GM10248 (cell line): ENCODE data around the gene ACAP1.

Source experiments
- CTCF ChIA-PET: fragments of 300-600 bp; sonication (Branson Sonifier 250); formaldehyde crosslinking; extraction: SDS; loops from one replicate; lab custom pipeline; 2021; ENCODE audit warnings: antibody characterized with exemption; lab: Yijun Ruan, JAX
- POLR2A ChIA-PET: fragments of 350-650 bp; sonication (Branson Sonifier 250); formaldehyde crosslinking; extraction: SDS; loops from one replicate; lab custom pipeline; 2020; ENCODE audit warnings: antibody characterized with exemption; lab: Yijun Ruan, JAX
- DNase-seq: peaks from one replicate; pipeline ENCODE4 v3.0.0; 2012; ENCODE audit errors: extremely low spot score
- CTCF ChIP-seq: IDR thresholded peaks from 2 replicates; pipeline ENCODE4 v1.5.1; 2012; ENCODE audit warnings: mild to moderate bottlenecking, low read depth; ENCODE audit errors: extremely low read depth, missing control alignments, control extremely low read depth

The ACAP1 gene

GRCh38 chr17:7352910-7353635 lies 16.7 kb downstream of the ACAP1 start:
- ChIA-PET CTCF (interaction anchor here (0.7 to 8.1 kb wide), 10 partner anchors 15 to 225 kb away, joined by 3 to 62 read pairs (median 5); partner anchors contain the start of genes ACAP1, SENP3 and TNFSF13), POLR2A (interaction anchor here (0.5 to 0.8 kb wide), 2 partner anchors 16 to 47 kb away, joined by 3 to 4 read pairs; partner anchors contain the start of gene ACAP1)
- DNase-seq, result no peak
- TF ChIP-seq CTCF, result no peak

DNA sequence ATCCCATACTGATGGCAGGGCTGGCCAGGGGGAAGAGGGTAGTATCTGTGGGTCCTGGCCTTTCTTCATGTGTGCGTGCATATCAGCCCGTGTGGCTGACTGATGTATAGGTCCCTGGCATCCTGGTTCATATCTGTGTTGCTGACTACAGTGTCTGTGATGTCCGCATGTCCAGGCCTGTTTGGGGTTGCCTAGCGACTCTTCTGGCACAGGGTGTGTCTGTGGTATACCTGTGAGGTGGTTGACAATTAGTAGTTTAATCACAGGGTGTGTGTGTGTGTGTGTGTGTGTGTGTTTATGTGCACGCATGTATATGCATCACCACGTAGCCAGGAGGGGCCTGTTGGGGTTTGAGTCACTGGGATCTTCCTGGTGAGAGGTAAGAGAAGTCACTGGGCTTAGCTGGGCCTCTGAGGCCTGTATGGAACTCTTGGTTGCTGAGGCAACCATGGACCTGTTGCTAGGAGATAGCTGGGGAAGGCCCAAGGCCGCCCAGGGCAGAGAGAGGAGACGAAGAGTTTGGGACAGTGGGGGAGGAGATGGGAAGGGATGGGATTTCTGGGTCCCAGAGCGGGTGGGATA lies 18.0 kb downstream of the ACAP1 start:
- CTCF ChIA-PET, result interaction anchor here (0.8 to 8.1 kb wide), 16 partner anchors 10 to 235 kb away, joined by 3 to 62 read pairs (median 8); partner anchors contain the start of genes ACAP1, SENP3, SOX15 and TMEM102
- POLR2A ChIA-PET, result interaction anchor here (0.6 to 1.0 kb wide), 3 partner anchors 18 to 130 kb away, joined by 3 read pairs; partner anchors contain the start of genes ACAP1 and POLR2A
- no peak for TF ChIP-seq CTCF
- DNase-seq, result peak; percentile 44

DNA sequence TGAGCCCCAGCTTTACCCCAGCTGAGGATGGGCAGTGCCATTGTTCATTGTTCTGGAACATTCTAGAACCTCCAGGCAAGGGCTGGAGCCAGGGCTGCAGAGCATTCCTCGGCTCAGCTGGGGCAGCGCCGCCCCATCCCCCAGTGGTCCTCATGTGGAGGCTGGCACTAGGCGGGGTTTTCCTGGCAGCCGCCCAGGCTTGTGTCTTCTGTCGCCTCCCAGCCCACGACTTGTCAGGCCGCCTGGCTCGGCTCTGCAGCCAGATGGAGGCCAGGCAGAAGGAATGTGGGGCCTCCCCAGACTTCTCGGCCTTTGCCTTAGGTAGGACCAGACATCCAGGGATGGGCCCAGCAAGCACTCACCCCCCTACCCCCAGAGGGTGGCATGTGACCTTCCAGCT lies 18.7 kb downstream of the ACAP1 start, which contains the start of gene TMEM95:
Gene TMEM95, plus strand, starts transcription at position 104 of the 400 bp plus-strand sequence. Its CDS starts 49 bp downstream, at position 153.
- ChIA-PET POLR2A (interaction anchor here (1.0 to 1.3 kb wide), 2 partner anchors 130 kb away, joined by 3 to 4 read pairs; partner anchors contain the start of gene POLR2A), CTCF (interaction anchor here (0.8 to 4.8 kb wide), 36 partner anchors 9 to 333 kb away, joined by 3 to 55 read pairs (median 5); partner anchors contain the start of genes ACAP1, NEURL4, PLSCR3 and SENP3)
- TF ChIP-seq CTCF, result no peak
- no peak for DNase-seq

GRCh38 chr17:7355573-7355972 lies 19.2 kb downstream of the ACAP1 start:
- TF ChIP-seq CTCF, result no peak
- DNase-seq, result no peak
- ChIA-PET POLR2A (interaction anchor here (0.6 to 1.3 kb wide), 3 partner anchors 44 to 129 kb away, joined by 3 to 15 read pairs (median 4); no protein-coding TSS in a partner anchor), CTCF (interaction anchor here (0.6 to 4.8 kb wide), 53 partner anchors 8 to 355 kb away, joined by 3 to 55 read pairs (median 5); partner anchors contain the start of genes ACAP1, NEURL4, NLGN2 and PLSCR3)

DNA sequence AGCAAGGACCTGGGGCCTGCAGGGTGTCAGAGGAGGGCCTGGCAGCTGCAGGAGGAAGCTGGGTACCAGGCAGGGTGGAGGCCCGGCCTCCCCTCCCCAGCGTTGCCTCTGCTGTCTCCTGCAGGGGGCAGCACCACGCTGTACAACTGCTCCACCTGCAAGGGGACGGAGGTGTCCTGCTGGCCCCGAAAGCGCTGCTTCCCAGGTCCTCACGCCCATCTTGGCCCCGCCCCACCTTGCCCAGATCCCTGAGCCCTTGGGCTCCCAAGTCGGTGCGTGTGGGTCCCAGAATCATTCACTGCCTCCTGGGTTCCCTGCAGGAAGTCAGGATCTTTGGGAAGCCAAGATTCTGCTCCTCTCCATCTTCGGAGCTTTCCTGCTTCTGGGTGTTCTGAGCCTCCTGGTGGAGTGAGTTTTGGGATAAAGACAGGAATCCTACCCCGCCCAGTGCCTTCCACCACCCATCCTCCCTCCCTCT lies 19.8 kb downstream of the ACAP1 start:
- ChIA-PET CTCF (interaction anchor here (0.6 to 4.8 kb wide), 56 partner anchors 8 to 355 kb away, joined by 3 to 55 read pairs (median 4); partner anchors contain the start of genes ACAP1, NEURL4, NLGN2 and PLSCR3), POLR2A (interaction anchor here (0.6 to 1.3 kb wide), 3 partner anchors 43 to 129 kb away, joined by 3 to 15 read pairs (median 4); no protein-coding TSS in a partner anchor)
- peak; percentile 98 for TF ChIP-seq CTCF
- DNase-seq, result peak; percentile 88
